ENCODE measurements around the gene EXD1. TPM values are rescaled to one million over a fixed set of nuclear protein-coding genes. Genes with fewer than 3 reads are reported as not detected.

The EXD1 gene
- total and polyA plus RNA-seq, 9 of the 15 experiments (the other 6 are each of a cell fraction or from before 2014, with no cell fraction given), result not detected

DNA sequence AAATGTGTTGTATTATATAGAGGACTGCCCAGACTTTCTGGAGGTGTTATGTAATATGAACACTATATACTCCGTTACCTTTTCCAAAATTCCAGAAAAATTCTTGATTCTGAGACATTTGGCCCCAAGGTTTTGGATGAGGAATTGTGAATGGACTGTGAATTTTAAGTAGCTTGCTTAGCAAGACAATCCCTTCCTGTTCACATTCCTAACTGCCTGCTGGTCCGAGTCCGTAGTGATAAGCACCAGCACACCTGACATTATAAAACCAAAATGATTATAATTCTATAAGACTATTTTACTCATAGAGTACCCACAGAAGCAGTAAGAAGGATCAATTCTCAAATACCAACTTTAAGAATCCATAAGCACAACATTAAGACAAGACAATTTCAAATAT, 11.2 kb downstream of the EXD1 start (continued):
- TF ChIP-seq TSHZ1 (CRISPR knock-in tag; IDR thresholded peaks at IDR 0.05) (no peak), MEF2A (IDR thresholded peaks at IDR 0.05; ENCODE audit: control insufficient read depth, low read depth, low read length) (no peak), ZNF232 (CRISPR knock-in tag; IDR thresholded peaks at IDR 0.05) (no peak), ZBTB17 (CRISPR knock-in tag; IDR thresholded peaks at IDR 0.05) (no peak), ZSCAN32 (CRISPR knock-in tag; IDR thresholded peaks at IDR 0.05) (no peak), EWSR1 (IDR thresholded peaks at IDR 0.05; ENCODE audit: borderline replicate concordance, low read depth, partially characterized antibody) (no peak), ZNF551 (CRISPR knock-in tag; IDR thresholded peaks at IDR 0.05) (no peak)
- TF ChIP-seq, protein P1, sequence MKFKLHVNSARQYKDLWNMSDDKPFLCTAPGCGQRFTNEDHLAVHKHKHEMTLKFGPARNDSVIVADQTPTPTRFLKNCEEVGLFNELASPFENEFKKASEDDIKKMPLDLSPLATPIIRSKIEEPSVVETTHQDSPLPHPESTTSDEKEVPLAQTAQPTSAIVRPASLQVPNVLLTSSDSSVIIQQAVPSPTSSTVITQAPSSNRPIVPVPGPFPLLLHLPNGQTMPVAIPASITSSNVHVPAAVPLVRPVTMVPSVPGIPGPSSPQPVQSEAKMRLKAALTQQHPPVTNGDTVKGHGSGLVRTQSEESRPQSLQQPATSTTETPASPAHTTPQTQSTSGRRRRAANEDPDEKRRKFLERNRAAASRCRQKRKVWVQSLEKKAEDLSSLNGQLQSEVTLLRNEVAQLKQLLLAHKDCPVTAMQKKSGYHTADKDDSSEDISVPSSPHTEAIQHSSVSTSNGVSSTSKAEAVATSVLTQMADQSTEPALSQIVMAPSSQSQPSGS (CRISPR knock-in tag; IDR thresholded peaks at IDR 0.05), result no peak

Data from K562 (cell line).